ENCODE results near the gene QARS1.

QARS1 gene

GRCh38 chr3:49120096-49120437 lies 15.5 kb upstream of the QARS1 start:
- DNase-seq: peak; percentile 42

DNA sequence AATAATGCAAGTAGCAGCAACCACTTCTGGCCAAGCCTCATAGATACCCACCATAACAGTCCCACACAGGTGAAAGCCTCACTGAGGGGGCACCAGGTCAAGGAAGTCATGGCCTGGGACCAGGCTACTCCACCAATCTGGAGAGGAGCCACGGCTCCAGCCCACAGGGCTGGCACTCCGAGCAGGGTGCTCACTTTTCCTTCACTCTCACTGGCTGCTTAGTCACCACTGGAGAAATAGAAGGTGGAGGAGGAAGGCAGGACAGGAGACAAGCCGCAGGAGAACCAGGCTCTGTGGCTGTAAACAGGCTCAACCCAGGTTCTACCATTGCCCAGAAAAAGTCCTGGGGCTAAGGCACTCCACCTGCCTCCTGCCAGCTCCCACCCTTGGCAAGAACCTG lies 14.9 kb upstream of the QARS1 start:
- no peak for DNase-seq

- no peak for DNase-seq
These were observed 14.5 kb upstream of the QARS1 start for GRCh38 chr3:49119036-49119435.

GRCh38 chr3:49112262-49112661 lies 7.7 kb upstream of the QARS1 start:
- no peak for DNase-seq

- DNase-seq: no peak
These were observed 6.8 kb upstream of the QARS1 start for GRCh38 chr3:49111347-49111746.

GRCh38 chr3:49110780-49111179 lies 6.2 kb upstream of the QARS1 start:
- no peak for DNase-seq

DNA sequence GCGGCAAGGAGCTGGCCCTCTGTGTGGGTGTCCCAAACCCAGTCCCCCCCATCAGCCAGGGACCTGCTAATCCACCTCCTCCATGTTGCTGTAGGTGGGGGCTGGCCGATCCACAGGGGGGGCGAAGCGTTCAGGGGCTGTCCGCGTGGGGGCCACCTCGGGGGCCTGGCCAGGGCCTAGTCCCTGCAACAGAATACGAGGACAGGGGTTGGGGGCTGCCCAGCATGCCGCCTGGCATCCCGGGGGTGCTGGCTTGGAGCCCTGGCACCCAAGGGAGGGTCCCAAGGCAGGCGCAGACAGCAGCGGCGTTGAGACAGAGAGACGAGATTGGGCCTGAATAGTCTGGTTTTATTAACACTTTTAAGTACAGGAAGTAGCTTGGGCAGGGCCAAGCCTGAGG lies 3.8 kb upstream of the QARS1 start:
- DNase-seq: no peak

GRCh38 chr3:49104052-49104426 lies 518 bp downstream of the QARS1 start:
- no peak for DNase-seq

DNA sequence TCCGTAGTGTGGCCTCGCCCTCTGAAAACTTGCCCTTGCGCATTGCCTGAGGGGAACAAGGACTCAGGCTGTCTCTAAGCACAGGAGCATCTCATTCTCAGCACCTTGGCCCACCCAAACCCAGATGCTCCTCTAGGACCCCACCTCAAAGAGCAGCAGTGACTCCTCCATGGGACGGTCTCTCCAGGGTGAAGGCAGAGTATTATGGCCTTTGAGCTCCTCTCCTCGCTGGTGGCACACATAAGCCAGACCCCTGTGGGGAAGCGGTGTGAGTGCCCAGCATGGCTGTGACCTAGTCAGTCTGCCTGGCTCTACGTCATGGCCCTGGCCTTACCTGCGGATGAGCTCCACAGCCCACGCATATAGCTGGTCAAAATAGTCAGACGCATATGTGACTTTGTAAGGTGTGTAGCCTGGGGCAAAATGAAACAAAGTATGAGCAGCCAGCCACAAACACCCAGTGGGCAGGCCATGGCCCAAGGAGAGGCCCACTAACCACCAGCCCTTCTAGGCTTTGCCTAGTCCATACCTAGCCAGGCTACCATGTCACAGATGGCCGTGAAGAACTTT lies 4.4 kb downstream of the QARS1 start:
- DNase-seq: no peak

DNA sequence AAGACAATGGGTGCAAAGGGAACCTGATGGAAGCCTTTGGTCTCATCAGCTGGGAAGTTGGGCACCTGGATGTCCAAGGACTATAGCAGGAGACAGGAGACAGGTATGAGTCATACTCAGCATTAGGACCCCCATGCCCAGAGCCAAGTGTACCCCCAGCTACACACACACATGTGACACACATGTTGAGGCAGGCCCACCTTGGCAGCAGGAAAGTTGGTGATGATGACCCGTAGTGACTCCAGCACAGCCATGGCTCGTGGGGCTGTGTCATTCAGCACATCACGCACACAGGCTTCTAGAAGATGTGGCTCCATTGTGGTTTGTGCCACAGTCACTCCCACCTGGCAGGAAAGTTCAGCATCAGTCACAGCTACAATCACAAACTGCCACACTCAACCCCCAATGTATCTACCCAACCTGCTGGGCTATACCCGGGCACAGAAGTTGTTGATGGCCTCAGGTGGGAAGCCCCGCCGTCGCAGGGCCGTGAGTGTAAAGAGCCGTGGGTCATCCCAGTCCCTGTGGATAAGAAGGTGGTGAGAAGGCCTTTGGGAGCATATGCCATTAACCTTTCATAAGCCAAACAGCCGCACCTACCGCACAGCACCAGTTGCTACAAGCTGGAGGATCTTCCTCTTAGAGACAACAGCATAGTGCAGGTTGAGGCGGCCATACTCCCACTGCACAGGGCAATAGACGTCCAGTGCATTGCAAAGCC lies 5.5 kb downstream of the QARS1 start:
- DNase-seq: no peak

DNA sequence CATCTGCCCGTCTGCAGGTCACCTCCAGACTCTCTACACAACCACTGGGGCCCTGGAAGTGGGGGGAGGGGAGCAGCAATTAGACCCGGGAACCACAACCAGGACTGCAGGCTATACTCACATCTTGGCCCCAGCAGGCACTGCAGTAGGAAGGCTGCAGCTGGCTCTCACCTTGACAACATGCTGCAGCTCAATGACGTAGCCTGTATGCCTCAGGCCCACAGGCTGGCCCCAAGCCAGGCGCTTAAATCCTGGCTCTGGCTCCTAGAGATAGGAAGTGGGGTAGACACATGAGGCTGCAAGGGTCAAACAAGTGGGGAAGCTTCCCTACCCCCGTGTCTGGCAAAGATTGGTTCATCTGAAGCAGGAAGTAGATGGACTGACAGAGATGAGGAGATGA lies 6.1 kb downstream of the QARS1 start:
- DNase-seq: peak; percentile 64

DNA sequence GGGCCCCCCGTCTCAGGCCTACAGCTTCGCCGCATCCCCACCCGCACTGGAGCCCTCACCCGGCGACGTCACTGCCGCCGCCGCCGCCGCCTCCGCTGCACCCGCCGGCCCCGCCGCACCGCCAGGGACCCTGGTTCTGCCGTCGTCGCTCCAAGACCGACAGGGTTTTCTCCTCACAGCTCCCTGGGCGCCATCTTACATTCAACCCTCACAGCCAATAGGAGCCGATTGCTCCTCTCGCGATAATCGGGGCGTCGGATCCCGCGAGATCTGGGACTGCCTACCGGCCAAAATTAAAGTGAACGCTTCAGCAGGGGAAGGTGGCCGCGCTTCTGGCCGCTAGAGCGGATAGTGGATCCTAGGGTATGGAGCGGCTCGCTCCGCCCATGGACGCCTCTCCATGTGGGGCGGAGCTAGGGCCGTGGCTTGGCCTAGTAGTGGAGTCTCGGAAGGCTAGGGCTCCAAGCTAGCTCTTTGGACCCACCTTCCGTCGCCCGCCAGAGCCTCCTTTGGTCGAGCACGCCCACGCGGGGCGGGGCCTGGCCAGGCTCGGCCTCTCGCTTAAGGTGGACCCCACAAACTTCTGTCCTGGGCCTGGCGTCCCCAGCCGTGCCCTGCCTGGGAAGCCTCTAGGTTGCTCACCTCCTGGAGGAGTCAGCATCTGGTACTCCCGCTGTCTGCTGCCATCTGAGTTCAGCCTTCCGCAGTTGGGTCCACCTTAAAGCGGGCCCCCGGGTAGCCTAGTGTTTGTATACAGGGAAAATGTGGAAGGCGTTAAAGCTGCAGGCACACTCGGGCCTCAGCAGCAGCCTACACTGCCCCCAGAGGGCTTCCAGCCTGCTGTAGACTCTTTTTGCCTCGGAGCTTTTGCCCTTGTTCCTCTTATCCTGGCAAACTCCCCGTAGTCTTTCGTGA lies 10.4 kb downstream of the QARS1 start, which contains the start of gene QRICH1:
TSS of gene QRICH1 (minus strand) at position 219 of the 915 bp plus-strand sequence. CDS start 17,054 bp downstream, outside the sequence.
- DNase-seq: peak; percentile 99

GRCh38 chr3:49092938-49093852 lies 11.4 kb downstream of the QARS1 start:
- peak; percentile 87 for DNase-seq

DNA sequence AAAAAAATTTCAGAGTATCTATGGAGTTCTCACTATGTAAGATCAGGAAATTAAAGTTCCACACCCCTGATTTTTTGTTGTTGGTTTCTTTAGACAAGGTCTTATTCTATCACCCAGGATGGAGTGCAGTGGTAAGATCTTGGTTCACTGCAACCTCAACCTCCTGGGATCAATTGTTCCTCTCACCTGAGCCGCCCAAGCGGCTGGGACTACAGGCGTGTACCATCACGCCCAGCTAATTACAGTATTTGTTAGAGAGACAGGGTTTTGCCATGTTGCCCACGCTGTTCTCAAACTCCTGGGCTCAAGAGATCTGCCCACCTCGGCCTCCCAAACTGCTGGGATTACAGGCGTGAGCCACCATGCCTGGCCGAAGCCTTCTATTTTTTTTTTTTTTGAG lies 23.1 kb downstream of the QARS1 start:
- DNase-seq: no peak

DNA sequence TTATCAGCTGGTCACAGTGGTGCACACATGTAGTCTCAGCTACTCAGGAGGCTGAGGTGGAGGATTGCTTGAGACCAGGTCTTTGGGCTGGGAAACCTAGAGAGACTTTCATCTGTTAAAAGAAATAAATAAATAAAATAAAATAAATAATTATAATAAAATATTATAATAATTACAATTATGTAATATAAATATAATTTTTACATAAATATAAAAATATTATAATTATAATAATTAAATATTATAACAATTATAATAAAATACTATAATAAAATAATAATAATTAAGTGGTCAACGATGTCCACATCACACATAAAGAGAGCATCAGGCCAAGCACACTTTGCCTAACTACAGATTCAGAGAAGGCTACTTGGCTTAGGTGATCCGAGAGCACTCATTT lies 25.3 kb downstream of the QARS1 start:
- no peak for DNase-seq

DNA sequence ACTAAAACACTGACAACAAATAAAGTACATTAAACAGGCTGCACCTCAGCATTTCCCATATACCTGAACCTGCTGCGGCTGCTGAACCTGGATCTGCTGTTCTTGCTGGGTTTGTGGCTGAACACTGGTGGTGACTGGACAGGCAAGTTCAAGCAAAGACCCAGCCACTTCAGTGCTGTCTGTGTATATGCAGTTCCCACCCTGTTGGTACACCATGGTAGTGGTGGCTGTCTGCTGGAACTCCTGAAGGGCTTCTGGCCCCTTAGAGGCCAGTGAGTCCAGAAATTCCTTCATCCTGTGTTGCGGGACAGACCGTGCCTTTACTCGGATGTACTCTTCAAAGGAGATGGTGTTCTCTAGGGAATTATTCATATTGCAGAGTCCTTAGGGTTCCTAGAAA lies 27.9 kb downstream of the QARS1 start:
- no peak for DNase-seq

GRCh38 chr3:49076116-49076515 lies 28.4 kb downstream of the QARS1 start:
- no peak for DNase-seq

- no peak for DNase-seq
These were observed 46.5 kb downstream of the QARS1 start for GRCh38 chr3:49058011-49058410.

DNA sequence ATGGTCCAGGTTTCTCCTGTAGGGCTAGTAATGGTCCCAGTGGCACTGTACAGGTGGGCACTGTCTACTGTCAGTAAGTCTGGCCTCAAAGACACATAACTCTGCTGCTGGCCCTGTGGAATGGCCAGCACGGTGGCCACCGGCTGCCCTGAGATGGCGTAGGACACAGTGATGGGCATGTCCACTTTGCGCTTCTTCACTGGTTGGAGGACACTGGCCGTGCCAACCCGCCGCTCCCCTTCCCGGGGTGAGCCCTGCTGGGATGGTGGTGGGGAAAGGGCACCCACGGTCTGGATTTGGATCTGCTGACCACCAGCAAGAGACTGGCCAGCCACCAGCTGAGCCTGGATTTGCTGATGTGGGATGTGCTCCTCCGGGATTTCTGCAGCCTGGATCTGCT lies 47.3 kb downstream of the QARS1 start:
- no peak for DNase-seq

DNA sequence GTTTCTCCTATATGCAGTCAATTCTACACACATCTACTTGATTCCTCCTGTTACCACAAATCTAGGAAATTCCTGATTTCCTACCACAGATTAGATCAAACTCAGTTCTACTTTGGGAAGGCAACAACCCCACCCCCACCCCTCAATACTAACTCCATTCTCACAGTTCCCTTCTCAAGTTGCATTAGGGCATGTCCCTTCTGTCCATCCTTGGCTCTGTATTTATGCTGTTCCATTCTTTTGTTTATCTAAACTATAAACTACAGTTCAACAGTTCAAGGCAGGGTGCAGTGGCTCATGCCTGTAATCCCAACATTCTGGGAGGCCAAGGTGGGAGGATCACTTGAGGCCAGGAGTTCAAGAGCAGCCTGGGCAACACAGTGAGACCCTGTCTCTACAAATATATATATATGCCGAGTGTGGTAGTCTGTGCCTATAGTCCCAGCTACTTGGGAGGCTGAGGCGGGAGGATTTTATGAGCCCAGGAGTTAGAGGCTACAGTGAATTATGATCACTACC lies 50.2 kb downstream of the QARS1 start:
- no peak for DNase-seq

- DNase-seq: peak; percentile 8
These were observed 51.0 kb downstream of the QARS1 start for GRCh38 chr3:49053543-49053942.

All from hematopoietic multipotent progenitor cell treated with erythropoietin and hydrocortisone succinate and interleukin-3 and kit ligand, for 6 days (in vitro differentiated cells).